ENCODE measurements around the gene PSMC5.
A peak's percentile ranks its signal among the peaks of the same experiment; 100 is the strongest.

PSMC5 gene

GRCh38 chr17:63827002-63827800 is at the start of gene PSMC5, which contains the start of gene FTSJ3:
PSMC5 (plus strand) TSS chr17:63827431; CDS start chr17:63827491, 60 bp downstream.
FTSJ3 (minus strand) TSS chr17:63827663; CDS start chr17:63826902, 761 bp downstream.
- in situ Hi-C loops (cut with MboI; ENCODE audit: low sequenced_read_pairs, unreplicated experiment), result no loop called here
- TF ChIP-seq CTCF (IDR thresholded peaks at IDR 0.05; ENCODE audit: borderline replicate concordance, control extremely low read depth, extremely low read depth, insufficient read depth, missing control alignments), result peak; percentile 73

GRCh38 chr17:63780507-63780906 is 46.7 kb upstream of the PSMC5 start:
- in situ Hi-C loops (cut with MboI; ENCODE audit: low sequenced_read_pairs, unreplicated experiment), result no loop called here
- no peak for DNase-seq (ENCODE audit: low spot score)
- no peak for TF ChIP-seq CTCF (IDR thresholded peaks at IDR 0.05; ENCODE audit: borderline replicate concordance, control extremely low read depth, extremely low read depth, insufficient read depth, missing control alignments)

More at GRCh38 chr17:63827002-63827800, at the start of gene PSMC5, which contains the start of gene FTSJ3:
- DNase-seq (ENCODE audit: low spot score), result peak; percentile 93

DNA sequence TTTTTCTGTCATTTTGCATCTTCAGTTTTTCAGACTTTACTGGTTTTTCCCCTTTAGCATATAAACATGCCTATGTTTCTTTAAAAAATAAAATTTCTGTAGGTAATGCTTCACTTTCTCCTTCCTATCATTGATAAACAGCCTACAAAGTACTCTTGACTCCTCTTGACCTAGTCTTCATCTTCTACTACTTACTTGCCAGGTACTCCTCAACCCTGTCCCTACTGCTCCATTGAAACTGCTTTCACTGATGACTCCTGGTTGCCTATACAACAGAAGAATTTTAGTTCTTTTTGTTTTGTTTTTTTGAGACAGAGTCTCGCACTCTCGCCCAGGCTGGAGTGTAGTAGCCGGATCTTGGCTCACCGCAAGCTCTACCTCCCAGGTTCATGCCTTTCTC is 46.3 kb upstream of the PSMC5 start:
- in situ Hi-C loops (cut with MboI; ENCODE audit: low sequenced_read_pairs, unreplicated experiment), result no loop called here
- no peak for DNase-seq (ENCODE audit: low spot score)
- TF ChIP-seq CTCF (IDR thresholded peaks at IDR 0.05; ENCODE audit: borderline replicate concordance, control extremely low read depth, extremely low read depth, insufficient read depth, missing control alignments), result no peak

- DNase-seq (ENCODE audit: low spot score), result no peak
- in situ Hi-C loops (cut with MboI; ENCODE audit: low sequenced_read_pairs, unreplicated experiment), result no loop called here
- TF ChIP-seq CTCF (IDR thresholded peaks at IDR 0.05; ENCODE audit: borderline replicate concordance, control extremely low read depth, extremely low read depth, insufficient read depth, missing control alignments), result no peak
These were observed 43.7 kb upstream of the PSMC5 start for GRCh38 chr17:63783522-63783921.

DNA sequence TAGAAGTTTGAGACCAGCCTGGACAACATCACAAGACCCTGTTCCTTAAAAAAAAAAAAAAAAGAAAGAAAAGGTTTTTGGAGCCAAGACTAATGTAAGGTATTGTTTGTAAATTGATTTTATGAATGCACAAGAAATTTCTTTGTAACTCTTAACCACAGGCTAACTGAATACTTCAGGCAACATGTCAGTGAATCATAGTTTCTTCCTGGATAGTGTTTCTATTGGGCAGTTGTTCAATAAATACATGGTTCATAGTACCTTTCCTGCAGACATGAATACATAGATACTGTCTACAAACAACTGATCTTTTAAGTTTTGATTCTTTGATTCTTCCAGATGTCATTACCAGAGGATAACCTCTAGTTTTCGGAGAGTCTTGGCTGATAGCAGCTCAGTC is 41.7 kb upstream of the PSMC5 start:
- no peak for TF ChIP-seq CTCF (IDR thresholded peaks at IDR 0.05; ENCODE audit: borderline replicate concordance, control extremely low read depth, extremely low read depth, insufficient read depth, missing control alignments)
- in situ Hi-C loops (cut with MboI; ENCODE audit: low sequenced_read_pairs, unreplicated experiment), result no loop called here
- DNase-seq (ENCODE audit: low spot score), result no peak

DNA sequence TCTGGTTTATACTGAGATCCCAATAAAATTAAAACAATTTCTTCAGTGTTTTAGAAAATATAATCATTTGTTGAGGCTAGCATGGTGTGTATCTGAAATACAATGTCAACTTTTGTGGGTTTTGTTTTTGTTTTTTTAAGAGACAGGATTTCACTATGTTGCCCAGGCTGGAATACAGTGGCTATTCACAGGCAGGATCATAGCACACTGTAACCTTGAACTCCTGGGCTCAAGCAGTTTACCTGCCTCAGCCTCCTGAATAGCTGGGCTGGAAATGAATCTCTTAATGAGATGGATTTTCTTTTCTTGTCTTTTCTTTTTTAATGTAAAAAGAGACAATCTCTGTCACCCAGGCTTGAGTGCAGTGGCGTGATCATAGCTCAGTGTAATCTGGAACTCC is 41.1 kb upstream of the PSMC5 start:
- no peak for TF ChIP-seq CTCF (IDR thresholded peaks at IDR 0.05; ENCODE audit: borderline replicate concordance, control extremely low read depth, extremely low read depth, insufficient read depth, missing control alignments)
- in situ Hi-C loops (cut with MboI; ENCODE audit: low sequenced_read_pairs, unreplicated experiment), result no loop called here
- DNase-seq (ENCODE audit: low spot score), result no peak
